SKM-1 (cell line): ENCODE data around the gene B3GALT6.

ENCODE experiments used
- DNase-seq: peaks from one replicate; lab custom pipeline; 2025; ENCODE audit not compliant: unreplicated experiment; lab: John Stamatoyannopoulos, UW

B3GALT6 gene

DNA sequence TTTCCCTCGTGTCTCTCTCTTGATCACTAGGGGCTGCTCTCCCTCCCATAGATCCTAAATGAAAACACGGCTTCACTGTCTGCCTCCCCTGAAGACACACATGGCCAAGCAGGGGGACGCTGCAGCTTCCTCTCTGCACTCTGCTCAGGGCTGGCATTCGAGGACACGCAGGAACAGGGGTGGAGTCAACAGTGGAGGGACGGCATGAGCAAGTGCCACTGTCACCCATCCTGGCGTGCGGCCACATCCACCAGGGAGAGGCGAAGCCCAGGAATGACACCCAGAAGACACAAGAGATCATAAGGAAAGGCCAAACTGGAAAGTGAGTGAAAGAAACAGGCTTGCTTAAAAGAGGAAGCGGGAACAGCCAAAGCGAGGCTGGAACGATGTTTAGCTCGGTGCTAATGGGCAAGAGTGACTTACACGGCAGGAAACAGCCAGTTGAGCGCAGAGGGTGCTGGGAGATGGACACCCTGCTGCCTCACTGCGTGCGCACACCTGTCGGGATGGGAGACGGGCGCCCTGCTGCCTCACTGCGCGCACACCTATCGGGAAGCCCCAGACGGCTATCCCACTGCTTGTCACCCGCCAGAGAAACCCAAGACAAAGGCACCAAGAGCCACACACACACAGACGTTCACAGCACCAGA, 28.0 kb downstream of the B3GALT6 start:
- DNase-seq: no peak

DNA sequence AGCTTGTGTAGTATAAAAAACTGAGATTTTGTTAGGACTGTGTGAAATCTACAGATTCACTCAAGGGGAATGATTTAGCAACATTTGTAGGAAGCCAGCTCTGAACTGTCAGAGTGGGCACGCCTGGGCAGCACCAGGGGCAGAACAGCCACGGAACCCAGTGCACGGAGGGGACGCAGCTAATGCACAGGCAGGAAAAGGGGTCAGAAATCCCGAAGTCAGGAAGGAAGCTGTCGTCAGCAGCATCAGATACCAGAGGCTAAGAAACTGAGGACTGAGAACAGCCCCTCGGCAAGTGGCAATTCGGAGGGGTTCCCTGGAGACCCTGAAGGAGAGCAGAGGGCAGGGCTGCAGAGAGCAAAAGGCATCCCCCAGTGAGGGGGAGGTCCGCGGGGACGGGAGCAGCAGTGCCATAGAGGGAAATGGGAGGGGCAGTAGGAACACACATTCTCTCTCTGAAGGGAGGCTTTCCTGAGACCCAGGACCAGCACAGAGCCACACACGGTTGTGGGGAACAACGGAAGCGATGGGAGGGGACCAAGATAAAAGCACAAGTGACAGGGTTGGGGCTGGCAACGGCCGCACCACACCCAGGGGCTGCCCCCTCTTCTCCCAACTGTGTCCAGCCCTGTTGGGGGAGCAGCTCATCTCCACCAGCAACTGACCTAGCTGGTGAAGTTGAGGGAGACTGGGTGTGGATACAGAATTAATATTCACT, 29.0 kb downstream of the B3GALT6 start:
- no peak for DNase-seq

DNA sequence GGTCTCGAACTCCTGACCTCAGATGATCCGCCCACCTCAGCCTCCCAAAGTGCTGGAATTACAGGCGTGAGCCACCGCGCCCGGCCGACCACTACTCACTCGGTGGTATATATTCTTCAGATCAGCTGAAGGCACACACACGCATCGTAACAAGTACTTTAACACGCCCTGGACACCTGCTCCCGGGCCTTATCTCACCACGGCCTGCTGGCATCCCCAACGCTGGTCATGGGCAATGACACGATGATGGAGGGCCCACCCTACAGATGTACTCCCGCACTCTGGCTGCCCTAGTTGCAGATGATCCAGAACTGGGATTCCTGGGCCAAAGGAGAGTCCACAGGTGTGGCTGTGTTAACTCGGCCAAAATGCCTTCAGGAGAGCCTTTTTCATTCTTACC, 30.0 kb downstream of the B3GALT6 start:
- DNase-seq: no peak

DNA sequence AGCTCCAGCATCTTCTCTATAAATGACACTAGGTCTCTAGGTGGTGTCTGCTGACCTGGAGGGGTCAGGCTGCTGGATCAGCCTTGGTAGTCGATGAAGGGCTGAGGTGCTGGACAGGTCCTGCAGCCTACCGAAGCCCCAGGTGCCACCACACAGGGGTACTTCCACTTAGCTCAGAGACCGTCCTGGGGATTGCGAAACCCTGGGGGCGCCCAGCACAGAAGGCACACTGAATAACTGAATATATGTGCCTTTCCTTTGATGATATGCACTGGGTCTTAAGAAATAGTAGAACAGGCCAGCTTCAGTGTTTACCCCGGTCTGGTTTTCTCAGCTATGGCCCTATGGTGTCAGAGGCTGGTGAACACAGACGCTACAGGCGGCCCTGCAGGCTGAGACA, 30.7 kb downstream of the B3GALT6 start:
- no peak for DNase-seq

DNA sequence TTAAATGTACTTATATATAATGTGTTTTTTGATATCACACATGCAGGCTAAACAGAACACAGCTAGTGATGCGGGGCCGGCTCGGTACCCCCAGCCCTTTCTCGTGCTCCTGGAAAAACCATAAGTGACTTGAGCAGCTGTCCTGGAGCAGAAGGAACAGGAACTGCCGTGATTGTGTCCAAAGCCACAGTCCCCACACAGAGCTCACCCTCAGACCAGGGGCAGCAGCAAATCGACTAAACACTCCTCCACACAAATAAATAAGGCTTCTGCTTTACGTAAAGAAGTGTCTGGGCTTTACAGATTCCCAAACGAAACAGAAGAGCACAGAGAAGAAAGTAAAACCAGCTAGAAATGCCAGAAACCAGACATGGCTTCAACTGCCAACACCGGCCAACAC, 32.0 kb downstream of the B3GALT6 start:
- DNase-seq: no peak

DNA sequence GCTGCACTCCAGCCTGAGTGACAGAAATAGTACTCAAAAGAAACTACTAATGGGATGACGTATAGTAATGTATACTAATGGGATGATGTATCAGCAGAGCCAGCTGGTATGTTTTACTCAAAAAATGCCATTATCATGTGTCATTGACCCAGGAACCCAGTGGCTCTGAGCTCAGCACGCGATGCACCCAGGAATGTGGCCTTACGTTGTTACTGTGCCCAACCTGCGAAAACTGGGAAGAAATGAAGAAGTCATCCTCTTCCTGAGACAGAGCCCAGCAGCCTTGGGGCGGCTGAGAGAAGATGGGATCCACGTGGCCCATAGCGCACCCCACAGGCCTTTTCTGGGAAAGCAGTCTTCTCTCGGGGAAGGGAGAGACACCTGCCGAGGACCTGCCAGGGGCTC, 32.8 kb downstream of the B3GALT6 start:
- DNase-seq: no peak

DNA sequence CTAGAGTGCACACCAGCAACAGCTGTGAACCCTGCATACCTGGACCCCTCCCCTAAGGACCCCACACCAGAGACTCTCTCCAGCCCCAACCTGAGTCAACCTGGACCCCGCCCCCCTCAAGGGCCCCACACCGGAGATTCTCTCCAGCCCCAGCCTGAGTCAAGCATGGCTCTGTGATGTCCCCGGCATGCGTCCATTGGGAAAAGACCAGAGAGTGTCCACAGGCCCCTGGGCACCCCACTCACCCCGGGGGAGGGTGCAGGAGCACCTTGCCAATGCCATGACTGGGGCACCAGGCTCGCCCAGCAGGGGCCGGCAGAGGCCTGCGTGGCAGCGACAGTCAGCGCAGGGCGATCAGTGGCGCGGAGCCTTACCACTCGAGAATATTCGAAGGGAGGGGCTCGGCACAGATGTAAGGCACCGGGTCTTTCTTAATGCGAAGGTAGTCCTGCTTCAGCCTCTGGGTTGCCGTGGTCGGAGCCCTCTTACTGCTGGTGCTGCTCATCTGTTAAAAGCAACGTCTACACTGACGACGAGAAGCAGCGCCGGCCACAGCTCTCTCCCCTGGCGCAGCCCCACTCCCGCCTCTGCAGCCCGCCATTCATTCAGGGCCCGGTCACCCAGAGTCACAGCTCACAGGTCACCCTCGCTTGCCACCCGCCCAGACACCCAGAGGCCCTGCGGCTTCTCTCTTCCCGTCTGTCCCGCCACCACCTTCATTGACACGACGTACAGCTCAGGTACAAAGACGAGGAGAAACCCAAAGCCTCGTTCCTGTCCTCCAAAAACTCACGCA, 35.6 kb downstream of the B3GALT6 start:
- no peak for DNase-seq

DNA sequence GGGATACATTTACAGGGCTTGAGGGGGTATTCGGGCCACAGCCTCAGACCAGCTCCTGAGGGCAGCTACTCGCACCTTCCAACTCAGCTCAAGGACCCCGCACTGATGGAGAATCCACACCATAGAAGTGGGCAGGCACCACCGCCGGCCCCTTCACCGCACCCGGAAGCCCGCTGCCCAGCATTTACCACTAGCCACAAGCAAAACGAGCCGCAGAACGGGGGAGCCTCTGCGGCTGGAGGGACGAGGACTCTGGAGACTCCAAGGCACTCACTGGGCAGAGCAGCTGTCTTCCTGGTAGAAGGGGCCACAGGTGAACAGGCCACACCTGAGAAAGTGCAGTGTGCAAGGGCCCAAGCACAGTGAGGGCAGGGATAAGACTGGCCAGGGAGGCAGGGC, 36.2 kb downstream of the B3GALT6 start:
- DNase-seq: no peak

DNA sequence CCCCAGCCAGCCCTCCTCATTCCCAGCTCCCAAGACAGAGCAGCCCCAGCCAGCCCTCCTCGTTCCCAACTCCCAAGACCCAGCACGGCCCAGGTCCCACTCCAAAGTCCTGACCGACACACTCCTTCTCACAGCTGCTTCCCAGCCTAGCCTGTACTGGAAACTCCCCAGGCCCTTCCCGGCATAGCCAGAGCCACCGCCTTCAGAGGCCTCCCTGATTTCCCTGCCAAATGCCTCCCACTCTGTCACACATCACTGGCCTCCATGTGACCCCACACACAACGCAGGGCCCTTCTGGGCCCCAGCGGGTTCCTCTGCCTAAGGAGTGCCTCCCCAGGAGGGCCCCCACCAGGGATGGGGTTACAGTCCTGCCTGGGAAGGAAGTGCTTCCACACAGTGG, 38.8 kb downstream of the B3GALT6 start:
- DNase-seq: no peak

DNA sequence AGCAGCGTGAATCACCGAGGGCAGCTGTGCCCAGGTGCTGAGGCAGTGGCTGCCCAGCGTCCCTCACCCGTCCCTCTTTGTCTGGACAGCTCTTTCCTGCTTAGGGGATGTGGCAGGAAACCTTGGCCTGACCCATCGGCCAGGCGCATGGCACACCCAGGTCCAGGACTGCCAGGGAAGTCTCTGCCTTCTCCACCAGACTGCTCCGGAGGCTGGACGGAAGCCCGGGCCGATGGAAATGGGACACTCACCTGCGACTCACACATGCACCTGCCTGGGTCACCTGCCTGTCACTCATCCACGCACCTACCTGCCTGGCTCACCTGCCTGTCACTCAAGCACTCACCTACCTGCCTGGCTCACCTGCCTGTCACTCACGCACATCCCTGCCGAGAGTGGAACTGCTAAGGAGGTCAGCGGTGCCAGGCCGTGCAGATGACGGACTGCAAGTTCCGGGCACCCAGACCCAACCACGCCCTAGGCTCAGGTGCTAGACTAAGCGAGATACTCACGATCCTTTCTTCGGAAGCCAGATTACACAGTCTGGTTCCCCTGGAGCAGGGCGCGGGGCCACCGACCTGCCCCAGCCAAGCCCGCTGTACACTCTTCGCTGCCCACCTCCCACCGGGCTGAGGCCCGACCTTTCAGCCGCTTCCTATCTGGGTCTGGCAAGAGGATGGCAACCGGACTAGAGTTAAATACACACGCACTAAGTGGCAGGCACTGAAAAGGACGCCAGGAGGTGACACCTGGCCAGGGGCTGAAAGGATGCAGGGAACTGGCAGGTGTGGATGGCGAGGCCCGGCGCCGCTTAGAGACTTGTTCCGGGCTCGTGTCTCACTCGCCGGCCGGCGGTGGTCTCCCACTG, 40.5 kb downstream of the B3GALT6 start:
- no peak for DNase-seq

DNA sequence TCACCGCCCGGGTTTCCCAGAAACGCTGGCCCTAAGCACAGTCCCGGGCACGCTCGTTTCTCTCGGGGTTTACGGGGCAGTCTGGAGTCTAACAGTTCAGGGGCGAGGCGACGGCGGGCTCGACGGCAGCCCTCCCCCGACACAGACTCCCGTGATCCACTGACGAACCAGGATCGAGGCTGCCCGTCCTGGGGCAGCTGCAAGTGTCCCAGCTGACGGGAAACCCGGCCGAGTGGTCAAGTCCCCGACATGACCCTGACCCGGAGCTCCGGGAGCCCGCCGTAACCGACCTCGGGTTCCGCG, 41.1 kb downstream of the B3GALT6 start:
- no peak for DNase-seq

DNA sequence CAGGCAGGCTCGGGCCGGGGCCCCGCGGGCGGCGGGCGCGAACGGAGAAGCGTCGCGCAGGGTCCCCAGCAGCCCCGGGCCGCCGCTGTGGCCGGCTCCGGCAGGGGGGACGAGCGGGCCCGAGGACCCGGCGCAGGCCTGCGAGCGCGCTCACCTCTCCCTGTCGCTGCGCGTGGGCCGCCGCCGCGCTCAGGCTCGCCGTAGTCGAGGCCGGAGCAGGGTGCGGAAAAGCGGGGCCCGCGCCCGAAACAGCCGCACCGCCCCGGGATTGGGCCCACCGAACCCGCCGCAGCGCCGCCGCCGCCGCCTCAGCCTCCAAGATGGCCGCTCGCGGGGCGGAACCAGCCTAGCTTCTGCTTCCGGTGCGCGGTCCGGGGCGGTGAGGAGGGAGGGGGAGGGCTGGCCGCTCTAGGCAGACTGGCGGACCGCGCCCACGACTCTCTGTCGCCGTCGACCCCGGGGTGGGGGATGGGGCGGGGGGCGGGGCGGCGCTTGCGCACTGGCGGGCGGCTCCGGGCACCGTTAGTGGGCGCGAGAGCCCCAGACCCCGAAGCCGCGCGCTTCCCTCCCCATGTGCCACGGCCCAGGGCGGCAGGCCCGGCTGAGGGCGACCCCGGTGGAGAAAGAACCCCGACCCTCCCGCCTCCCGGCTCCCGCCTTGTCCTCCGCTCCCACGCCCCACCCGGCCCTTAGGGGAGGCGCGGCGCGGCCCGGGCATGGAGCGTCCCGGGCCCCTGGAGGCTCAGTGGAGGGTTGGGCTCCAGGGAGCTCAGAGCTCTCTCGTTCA, 41.7 kb downstream of the B3GALT6 start, which contains the start of gene UBE2J2:
UBE2J2 (minus strand) TSS at position 343 of the 787 bp plus-strand sequence. CDS start 5,862 bp downstream, outside the sequence.
- peak; percentile 72 for DNase-seq

DNA sequence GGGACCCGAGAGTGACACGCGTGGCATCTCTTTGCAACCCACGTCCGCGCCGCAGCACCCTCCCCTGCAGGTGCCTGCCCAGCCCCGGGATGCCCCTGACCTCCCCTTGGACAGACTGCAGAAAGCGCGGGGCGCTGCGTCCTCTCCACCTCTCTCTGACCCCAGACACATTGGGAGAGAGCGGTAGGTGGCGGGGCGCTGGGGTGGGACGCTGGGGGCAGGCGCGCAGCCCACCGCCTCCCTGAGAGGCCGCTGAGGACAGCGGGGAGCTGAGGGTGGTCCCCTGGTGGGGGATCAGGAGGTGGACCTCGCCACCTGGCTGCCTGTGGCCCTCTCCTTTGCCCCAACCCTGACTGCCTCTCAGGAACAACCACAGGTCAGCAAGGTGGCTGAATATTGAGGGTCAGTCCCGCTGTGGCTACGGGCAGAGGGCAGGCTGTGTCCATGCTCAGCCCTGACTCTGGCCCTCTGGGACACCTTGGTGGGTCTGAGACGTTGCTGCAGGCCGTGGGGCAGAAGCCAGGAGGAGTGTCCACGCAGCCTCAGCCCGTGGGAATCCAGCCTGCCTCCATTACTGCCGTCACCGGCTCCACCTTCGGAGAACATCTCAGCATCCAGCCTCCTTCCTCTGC, 42.4 kb downstream of the B3GALT6 start:
- DNase-seq: no peak

DNA sequence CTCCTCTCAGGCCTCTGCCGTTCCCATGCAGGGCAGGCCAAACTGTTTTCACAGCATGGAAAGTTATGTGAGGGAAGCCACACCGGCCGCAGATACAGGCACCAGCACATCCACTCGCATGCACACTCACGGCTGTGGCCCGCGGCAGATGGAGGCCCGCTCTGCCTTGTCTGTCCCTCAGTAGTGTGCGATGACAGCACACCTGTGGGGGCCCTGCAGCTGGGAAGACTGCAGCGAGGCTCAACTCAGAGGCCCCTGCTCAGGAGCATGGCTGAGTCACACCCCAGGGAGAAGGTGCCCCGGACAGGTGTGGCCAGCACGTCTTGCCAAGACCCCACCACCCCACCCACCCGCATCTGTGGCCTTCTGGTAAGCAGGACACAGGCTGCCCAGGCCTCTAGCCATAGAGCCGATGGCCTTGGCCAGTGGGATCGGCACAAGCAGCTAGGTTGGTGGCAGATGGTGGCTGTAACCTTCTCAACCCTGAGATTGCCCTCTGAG, 42.9 kb downstream of the B3GALT6 start:
- DNase-seq: no peak

DNA sequence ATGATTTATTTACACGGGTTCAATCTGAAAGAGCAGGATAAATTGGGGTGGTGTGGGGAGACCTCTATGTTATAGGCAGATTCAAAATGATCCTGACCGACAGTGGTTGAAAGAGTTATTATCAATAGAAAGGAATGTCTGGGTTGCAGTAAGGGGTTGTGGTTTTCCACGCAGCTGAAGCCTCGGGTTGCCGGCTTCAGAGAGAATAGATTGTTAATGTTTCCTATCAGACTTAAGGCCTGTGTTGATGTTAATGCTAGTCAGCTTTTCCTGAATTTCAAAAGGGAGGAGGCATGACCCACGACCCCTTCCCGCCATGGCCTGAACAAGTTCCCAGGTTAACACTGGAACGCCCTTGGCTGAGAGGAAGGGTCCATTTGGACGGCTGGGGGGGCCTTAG, 43.8 kb downstream of the B3GALT6 start:
- no peak for DNase-seq

DNA sequence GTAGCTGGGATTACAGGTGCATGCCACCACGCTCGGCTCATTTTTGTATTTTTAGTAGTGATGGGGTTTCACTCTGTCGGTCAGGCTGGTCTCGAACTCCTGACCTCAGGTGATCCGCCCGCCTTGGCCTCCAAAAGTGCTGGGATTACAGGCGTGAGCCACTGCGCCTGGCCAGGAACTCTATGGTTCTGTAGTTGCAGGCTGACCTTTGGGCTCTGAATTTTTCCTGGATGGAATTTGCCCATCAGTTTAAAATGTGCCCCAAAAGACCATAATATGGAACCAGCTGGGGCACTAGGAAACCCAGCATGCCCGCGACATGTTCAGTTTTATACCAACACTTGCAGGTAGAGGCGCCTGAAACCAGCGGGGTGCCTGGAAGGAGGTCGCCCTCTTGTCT, 46.6 kb downstream of the B3GALT6 start:
- no peak for DNase-seq

DNA sequence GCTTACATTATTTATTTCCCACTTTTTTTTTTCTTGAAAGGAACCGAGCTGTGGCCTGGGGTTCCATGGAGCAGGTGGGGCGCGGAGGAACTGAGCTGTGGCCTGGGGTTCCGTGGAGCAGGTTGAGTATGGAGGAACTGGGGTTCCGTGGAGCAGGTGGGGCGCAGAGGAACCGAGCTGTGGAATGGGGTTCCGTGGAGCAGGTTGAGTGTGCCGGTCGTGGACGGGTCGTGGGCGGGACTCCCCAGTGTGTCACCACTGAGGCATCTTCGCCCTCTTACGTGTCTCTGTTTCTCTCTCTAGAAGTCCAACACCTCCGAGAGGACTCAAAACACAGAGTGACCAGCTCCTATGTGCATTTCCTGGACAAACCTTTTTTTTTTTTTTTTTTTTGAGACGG, 47.0 kb downstream of the B3GALT6 start:
- DNase-seq: no peak

DNA sequence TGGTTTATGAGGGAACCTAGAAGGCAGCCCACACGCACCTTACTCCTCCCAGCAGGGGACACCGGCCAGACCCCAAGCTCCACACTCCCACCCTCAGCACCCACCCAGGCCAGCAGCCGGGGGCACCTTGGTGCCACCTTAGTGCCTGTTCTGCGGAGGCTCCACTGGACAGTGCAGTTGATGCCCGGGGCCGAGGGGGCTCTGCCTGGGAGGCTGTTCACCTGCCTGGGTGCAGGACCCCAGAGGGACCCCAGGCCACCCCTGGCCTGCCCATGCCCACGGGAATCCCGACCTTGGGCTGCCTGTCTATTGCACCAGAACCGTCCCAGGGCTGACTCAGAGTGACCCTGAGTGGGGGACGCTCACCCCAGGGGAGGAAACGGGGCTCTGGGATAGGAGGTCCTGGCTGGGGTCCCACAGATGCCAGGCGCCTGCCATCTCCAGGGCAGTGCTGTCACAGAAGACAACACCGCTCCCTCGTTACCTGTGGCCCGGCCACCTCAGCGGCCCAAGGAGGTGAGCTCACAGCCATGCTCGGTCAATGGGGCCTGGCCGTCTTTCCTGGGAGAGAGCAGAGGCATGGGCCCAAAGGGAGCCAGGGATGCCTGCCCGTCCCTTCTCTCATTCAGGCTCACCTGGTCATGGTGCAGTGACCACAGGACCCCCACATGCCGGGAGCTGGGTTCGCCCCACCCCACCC, 48.9 kb downstream of the B3GALT6 start:
- DNase-seq: no peak
